ENCODE results near the gene DNPEP.

DNPEP gene

GRCh38 chr2:219387306-219388120, at the start of gene DNPEP:
DNPEP (minus strand) TSS chr2:219387912; CDS start chr2:219387794, 118 bp downstream.
- DNase-seq = peak; percentile 49

- no peak for DNase-seq
Observed at GRCh38 chr2:219437141-219437540, 49.4 kb upstream of the DNPEP start.

GRCh38 chr2:219436491-219436890, 48.8 kb upstream of the DNPEP start:
- DNase-seq = no peak

- DNase-seq = no peak
Observed at GRCh38 chr2:219435701-219436100, 48.0 kb upstream of the DNPEP start.

- DNase-seq = no peak
Observed at GRCh38 chr2:219434718-219435525, 47.2 kb upstream of the DNPEP start, which contains the start of gene SPEG. SPEG (plus strand) TSS chr2:219434843; CDS start chr2:219434978, 135 bp downstream.

- no peak for DNase-seq
Observed at GRCh38 chr2:219434468-219434717, 46.7 kb upstream of the DNPEP start.

GRCh38 chr2:219433666-219434467, 46.2 kb upstream of the DNPEP start:
- peak; percentile 12 for DNase-seq

GRCh38 chr2:219430633-219431615, 43.2 kb upstream of the DNPEP start:
- DNase-seq = peak; percentile 63

GRCh38 chr2:219429958-219430606, 42.4 kb upstream of the DNPEP start:
- no peak for DNase-seq

GRCh38 chr2:219428469-219428868, 40.8 kb upstream of the DNPEP start:
- DNase-seq = no peak

GRCh38 chr2:219426534-219427136, 38.9 kb upstream of the DNPEP start:
- DNase-seq = no peak

GRCh38 chr2:219426068-219426443, 38.3 kb upstream of the DNPEP start:
- no peak for DNase-seq

GRCh38 chr2:219425238-219426067, 37.7 kb upstream of the DNPEP start:
- no peak for DNase-seq

- DNase-seq = peak; percentile 70
Observed at GRCh38 chr2:219423652-219424377, 36.1 kb upstream of the DNPEP start.

GRCh38 chr2:219422952-219423534, 35.3 kb upstream of the DNPEP start:
- no peak for DNase-seq

- DNase-seq = no peak
Observed at GRCh38 chr2:219421323-219421722, 33.6 kb upstream of the DNPEP start.

GRCh38 chr2:219420687-219421086, 33.0 kb upstream of the DNPEP start:
- DNase-seq = no peak

GRCh38 chr2:219419331-219420197, 31.9 kb upstream of the DNPEP start:
- no peak for DNase-seq

Data from NCI-H2171 treated with DMSO at 0.1 percent for 48 hours (cell line).